Measurements from ENCODE around the gene GNG13.
"Not testable (repeated sequence)": the region's sequence is repeated elsewhere in the genome, so short reads cannot be mapped to it uniquely, and the experiment has no call there.

Gene GNG13

DNA sequence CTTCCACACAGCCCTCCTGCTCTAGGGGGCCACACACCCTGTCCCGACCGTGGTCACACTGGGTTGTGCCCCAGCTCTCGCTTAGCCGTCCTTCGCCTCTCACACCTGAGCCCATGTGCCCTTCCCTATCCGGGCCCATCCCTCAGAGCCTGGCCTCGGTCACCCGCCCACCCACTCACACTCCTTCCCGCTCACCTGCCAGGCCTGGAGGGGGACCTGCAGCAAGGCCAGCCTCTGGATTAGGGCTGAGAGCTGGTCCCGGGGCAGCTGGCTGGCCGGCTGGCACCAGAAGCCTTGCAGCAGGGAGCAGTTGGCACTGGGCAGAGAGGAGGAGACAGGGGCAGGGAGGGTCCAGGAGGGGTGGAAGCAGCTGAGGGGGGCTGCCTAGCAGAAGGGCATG, 22.1 kb downstream of the GNG13 start:
- no peak for DNase-seq (ENCODE audit: low read depth in 2 of 2)

DNA sequence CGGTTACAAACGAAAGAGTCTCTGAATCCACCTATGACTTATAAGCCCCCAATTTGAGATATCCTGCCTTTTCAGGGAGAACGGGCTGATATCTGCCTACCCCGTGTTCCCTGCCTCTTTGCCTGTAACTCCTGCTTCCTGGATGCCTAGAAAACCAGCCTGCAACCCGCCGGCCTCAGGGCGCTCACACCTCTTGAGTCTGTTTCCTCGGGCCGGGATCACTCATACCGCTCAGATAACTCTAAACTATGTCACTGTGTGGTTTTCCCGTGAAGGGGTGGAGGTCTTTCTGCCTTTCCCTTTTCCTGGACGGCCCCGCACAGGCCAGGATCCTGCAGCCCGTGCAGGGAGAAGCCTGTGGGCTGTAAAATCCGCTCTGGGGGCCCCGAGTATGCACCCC, 22.7 kb downstream of the GNG13 start:
- no peak for DNase-seq (ENCODE audit: low read depth in 2 of 2)

DNA sequence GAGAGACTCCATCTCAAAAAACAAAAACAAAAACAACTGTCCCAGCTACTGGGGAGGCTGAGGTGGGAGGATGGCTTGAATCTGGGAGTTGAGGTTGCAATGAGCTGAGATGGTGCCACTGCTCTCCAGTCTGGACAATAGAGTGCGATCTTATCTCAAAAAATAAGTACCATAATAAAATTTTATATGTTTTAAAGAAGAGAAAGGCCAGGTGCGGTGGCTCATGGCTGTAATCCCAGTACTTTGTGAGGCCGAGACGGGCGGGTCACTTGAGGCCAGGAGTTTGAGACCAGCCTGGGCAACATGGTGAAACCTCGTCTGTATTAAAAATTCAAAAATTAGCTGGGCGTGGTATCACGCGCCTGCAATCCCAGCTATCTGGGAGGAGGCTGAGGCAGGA, 23.7 kb downstream of the GNG13 start:
- no peak for DNase-seq (ENCODE audit: low read depth in 2 of 2)

DNA sequence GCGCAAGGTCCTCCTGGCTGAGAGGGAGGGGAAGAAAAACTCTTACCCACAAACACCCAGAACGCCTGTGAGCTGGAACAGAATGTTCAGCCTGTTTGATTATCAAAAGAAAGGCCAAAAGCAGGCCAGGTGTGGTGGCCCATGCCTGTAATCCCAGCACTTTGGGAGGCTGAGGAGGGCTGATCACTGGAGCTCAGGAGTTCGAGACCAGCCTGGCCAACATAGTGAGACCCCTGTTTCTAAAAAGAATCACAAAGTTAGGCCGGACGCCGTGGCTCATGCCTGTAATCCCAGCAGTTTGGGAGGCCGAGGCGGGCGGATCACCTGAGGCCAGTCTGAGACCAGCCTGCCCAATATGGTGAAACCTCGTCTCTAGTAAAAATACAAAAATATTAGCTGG, 24.2 kb downstream of the GNG13 start:
- not testable (repeated sequence) for DNase-seq (ENCODE audit: low read depth in 2 of 2)

DNA sequence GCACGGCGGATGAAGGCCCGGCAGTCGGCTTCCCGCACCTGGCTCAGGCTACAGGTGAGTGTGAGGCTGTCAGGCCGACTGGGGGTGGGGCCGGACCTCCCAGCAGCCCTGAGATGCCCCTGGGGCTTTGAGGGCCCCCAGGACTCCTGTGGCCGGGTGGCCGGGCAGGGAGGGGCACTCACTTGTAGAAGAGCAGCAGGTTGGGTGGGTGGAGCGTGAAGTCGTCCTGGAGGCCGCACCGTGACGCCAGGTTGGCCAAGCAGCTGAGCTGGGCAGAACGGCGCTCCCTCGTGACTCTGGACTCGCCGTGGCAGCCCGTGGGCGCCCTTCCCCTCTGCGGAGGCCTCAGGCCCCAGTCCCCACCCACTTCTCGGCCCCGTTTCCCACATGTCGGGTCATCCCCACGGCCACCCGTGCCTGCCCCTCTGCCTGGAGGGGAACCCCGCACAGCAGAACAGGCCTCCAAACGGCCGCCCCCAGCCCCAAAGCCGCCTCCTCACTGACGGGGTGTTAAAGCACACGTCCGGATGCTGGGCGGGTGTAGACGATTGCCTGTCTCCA, 25.2 kb downstream of the GNG13 start:
- DNase-seq (ENCODE audit: low read depth in 2 of 2), result no peak

DNA sequence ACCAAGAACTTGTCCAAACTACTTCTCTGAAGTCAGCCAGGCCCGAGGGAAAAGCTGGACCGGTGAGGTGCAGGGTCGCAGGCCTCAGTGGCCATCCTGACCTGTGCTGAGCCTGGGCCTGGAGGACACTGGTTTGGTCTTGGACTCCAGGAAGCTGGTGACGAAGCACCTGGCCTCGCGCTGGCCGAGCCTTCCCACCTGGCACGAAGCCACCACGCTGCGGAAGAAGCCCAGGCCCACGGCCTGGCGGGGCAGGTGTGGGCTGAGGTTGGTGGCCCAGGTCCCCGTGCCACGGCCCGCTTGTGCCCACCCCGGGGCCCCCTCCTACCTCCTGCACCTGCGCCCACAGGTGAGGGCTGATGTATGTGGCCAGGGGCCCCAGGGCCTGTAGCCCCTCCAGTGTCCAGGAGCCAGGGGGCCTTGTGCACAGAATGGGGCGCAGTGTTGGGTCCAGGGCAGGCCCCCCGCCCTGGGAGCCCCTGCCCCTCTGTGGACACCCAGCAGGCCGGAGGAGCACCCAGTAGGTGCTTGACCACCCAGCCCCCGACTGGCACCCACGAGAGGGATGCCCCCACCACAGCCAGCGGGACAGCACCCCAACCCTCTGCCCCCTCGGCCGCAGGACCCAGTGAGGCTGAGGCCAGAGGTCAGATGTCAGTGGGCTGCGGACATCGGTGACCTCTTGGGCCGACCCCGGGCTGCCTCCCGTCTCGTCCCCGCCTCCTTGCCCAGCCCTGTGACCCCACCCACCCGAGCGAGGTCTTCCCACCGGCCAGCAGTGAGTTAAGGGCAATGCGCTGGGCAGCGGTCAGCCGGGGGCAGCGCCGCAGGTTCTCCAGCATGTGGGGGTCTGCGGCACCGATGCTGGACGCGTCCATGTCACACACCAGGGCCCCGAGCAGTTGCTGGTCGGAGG, 26.2 kb downstream of the GNG13 start:
- DNase-seq (ENCODE audit: low read depth in 2 of 2), result no peak

DNA sequence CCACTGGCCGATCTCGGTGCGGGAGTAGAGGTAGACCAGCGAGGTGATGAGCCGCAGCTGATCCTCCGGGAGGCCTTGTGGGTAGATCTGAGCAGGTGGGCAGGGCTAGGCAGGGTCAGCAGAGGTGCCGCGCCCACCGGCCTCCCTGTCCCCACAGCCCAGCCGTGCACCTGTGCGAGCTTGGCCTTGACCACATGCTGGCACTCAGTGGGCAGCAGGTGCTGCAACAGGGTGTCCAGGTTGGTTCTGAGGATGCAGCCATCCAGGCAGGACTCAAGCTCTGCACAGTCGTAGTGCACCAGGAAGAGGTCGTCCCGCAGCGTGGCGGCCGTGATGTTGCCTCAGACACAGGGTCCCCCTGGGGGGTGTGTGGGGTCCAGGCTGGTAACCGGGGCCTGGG, 27.6 kb downstream of the GNG13 start:
- no peak for DNase-seq (ENCODE audit: low read depth in 2 of 2)

DNA sequence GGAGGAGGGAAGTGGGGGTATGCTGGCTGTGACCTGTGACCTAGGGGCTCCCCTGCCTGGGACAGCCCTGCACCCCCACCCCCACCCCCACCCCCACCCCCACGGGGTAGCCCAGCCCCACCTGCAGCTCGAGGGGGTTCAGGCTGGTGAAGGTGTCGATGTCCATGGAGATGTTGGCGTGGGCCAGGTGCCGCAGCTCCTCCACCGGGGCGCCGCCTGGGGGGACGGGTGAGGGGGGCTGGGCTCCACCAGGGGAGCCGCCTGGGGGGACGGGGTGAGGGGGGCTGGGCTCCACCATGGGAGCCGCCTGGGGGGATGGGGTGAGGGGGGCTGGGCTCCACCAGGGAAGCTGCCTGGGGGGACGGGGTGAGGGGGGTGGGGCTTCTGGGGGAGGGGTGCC, 30.1 kb downstream of the GNG13 start:
- no peak for DNase-seq (ENCODE audit: low read depth in 2 of 2)

DNA sequence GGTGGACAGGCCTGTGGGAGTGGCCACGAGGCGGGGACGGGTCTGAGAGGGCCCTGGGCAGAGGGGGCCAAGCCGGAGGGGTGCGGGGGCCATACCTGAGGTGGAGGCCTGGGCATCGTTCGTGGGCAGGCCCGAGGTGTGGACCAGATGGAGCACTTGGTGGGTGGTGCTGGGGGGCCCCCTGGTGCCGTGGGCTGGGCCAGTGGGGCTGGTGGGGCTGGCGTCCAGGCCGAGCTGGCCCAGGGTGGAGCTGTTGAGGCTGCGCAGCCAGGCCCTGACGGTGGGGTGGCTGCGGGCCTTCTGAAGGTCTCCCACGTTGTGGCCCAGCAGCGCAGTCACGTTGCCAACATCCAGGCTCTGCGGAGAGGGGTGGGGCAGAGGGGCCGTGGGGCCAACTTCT, 30.6 kb downstream of the GNG13 start:
- DNase-seq (ENCODE audit: low read depth in 2 of 2), result no peak

DNA sequence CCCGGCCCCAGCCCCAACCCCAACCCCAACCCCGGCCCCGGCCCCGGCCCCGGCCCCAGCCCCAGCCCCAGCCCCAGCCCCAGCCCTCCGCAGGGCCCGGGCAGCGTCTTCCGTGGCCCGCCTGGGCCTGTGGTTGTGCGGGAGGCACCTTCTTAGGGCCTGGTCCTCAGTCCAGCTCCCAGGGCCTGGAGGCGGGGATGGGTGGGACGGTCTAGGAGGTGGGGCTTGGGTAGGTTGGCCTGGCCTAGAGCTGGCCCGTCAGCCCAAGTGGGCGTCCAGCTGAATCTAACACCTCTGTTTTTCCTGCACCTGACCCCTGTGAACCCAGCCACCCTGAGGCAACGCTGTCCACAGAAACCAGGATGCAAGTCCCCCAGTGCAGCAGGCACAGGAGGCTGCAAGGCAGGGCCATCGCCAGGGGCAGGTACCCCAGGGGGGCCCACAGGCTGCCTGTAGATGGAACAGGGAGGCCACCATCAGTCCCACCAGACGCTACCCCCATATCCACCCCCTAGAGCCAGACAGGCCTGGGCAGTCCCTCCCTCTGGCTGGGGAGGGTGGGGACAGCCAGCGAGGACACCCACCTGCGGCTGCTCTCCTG, 31.2 kb downstream of the GNG13 start:
- no peak for DNase-seq (ENCODE audit: low read depth in 2 of 2)

DNA sequence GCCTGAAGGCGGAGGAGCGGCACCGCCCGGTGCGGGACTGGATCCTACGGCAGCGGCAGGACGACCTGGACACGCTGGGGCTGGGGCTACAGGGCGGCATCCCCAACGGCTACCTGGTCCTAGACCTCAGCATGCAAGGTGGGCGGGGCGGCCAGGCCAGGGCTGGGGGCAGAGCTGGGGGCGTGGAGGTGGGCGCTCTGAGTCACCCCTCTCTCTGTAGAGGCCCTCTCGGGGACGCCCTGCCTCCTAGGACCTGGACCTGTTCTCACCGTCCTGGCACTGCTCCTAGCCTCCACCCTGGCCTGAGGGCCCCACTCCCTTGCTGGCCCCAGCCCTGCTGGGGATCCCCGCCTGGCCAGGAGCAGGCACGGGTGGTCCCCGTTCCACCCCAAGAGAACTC, 32.1 kb downstream of the GNG13 start:
- no peak for DNase-seq (ENCODE audit: low read depth in 2 of 2)

DNA sequence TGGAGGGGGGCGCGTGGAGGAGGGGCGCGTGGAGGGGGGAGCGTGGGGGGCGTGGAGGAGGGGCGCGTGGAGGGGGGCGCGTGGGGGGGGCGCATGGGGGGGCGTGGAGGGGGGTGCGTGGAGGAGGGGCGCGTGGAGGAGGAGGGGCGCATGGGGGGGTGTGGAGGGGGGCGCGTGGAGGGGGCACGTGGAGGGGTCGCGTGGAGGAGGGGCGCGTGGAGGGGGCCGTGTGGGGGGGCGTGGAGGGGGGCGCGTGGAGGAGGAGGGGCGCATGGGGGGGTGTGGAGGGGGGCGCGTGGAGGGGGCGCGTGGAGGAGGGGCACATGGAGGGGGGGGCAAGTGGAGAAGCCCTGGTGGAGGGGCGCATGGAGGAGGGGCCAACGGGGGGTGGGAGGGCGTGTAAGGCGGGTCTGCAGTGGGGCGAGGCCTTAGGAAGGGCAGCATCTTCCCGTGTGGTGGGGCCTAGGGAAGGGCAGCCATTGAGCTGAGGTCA, 32.7 kb downstream of the GNG13 start:
- no peak for DNase-seq (ENCODE audit: low read depth in 2 of 2)

DNA sequence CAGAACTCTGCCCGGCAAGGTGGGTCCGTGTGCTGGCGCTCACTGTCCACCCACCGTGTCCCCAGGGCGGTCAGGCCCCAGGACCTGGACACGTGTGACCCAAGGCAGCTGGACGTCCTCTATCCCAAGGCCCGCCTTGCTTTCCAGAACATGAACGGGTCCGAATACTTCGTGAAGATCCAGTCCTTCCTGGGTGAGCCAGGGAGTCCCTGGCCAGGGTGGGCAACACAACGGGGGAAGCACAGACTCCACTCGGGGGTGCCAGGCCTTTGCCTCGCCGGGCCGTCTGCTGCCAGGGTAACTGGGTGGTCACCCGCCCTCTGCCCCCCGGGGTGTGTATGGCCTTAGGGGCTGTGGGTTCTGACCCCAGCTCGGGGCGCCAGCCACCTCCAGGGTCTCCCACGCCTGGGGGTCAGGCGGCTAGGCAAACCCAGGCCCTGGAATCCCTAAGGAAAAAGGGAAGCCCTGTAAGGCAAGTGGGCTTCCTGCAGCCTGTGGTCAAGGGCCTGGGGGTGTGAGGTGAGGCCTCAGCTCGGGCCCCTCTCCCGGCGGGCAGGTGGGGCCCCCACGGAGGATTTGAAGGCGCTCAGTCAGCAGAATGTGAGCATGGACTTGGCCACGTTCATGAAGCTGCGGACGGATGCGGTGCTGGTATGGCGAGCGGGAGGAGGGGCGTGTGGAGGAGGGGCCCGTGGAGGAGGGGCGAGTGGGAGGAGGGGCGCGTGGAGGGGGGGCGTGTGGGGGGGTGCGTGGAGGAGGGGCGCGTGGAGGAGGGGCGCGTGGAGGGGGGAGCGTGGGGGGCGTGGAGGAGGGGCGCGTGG, 33.5 kb downstream of the GNG13 start:
- DNase-seq (ENCODE audit: low read depth in 2 of 2), result no peak

DNA sequence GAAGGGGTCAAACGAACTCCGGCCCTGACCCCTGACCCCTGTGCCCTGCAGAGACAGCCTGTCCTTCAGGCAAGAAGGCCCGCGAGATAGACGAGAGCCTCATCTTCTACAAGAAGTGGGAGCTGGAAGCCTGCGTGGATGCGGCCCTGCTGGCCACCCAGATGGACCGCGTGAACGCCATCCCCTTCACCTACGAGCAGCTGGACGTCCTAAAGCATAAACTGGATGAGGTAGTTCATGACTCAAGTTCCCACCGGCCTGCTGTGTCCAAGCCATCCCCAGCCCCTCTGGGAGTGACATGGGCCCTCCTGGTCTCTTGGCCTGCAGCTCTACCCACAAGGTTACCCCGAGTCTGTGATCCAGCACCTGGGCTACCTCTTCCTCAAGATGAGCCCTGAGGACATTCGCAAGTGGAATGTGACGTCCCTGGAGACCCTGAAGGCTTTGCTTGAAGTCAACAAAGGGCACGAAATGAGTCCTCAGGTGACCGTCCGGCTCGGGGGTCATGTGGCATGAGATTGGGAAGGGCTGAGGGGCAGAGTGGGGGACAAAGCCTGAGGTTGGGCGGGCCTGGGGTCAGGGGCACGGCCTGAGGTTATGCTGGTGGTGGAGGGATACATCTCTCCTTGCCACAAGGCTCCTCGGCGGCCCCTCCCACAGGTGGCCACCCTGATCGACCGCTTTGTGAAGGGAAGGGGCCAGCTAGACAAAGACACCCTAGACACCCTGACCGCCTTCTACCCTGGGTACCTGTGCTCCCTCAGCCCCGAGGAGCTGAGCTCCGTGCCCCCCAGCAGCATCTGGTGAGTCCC, 34.3 kb downstream of the GNG13 start:
- no peak for DNase-seq (ENCODE audit: low read depth in 2 of 2)

DNA sequence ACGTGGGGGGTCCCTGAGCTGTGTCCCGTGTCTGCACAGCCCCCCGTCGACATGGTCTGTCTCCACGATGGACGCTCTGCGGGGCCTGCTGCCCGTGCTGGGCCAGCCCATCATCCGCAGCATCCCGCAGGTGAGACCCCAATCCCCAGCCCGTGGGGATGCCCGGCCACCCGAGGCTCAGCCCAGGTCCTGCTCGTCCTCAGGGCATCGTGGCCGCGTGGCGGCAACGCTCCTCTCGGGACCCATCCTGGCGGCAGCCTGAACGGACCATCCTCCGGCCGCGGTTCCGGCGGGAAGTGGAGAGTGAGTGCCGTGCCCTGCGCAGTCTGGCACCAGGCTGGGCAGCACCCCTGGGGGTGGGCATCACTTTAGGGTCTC, 35.1 kb downstream of the GNG13 start:
- DNase-seq (ENCODE audit: low read depth in 2 of 2), result no peak

DNA sequence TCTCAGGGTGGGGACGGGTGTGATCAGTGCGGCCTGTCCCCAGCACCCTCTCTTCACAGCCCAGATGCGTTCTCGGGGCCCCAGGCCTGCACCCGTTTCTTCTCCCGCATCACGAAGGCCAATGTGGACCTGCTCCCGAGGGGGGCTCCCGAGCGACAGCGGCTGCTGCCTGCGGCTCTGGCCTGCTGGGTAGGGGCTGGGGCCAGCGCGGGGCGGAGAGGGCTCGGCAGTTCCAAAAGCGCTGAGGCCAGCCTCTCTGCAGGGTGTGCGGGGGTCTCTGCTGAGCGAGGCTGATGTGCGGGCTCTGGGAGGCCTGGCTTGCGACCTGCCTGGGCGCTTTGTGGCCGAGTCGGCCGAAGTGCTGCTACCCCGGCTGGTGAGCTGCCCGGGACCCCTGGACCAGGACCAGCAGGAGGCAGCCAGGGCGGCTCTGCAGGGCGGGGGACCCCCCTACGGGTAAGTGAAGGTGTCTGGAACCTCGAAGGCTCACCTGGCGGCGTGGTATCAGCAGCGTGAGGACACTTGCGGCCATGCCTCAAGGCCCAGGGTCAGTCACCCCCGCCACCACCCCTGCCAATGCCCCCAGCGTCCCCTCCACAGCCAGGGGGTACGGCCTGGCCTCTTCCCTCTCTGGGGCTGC, 35.6 kb downstream of the GNG13 start:
- no peak for DNase-seq (ENCODE audit: low read depth in 2 of 2)

DNA sequence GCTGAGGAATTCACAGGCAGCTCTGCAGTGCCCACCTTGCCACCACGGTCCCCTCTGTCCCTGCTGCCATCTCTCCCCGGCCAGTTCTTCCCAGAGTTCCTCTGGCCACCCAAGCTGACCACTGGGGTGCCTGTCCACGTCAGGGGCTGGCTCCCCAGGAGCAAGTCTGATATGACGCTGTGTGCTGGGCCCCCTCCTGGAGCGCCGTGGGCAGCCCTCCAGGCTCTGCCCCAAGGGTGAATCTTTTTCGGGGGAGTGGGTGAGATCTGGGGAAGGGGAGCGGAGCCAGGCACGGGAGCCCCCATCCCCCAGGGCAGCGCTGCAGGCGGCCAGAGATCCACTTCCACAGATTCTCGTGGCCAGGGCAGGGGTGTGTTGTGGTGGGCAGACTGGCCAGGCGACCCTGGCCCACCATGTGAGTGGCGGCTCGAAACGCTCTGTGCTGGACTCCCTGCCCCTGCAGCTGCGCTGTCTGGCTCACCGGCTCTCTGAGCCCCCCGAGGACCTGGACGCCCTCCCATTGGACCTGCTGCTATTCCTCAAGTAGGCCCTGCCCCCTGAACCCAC, 36.3 kb downstream of the GNG13 start:
- DNase-seq (ENCODE audit: low read depth in 2 of 2), result no peak

DNA sequence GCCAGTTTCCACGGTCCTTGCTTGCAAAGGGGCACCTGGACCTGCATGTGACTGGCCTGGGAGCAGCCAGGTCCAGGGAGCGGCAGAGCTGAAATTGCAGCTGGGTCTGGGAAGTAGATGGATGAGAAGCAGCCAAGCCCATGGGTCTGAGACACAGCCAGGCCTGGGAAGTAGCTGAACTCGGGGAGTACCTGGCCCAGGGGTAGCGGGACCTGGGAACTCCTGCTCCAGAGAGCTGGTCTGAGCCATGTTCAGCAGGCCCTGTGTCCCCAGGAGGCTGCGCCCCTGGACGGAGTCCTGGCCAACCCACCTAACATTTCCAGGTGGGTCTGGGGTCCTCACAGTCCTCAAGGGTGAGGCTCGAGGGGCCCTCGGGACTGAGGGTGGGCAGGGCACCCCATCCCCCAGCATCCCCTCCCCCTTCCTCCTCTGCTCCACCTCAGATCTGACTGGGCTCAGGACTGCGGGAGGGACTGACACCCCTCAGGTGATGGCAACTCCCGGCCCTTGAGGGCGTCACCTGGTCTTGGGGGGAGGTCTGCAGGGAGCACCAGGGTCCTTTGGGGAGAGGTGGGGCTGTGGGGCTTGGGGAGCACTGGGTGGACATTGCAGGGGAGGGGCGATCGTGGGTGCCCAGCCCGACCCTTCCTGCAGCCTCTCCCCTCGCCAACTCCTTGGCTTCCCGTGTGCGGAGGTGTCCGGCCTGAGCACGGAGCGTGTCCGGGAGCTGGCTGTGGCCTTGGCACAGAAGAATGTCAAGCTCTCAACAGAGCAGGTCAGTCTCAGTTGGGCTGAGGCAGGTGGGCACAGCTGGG, 37.0 kb downstream of the GNG13 start:
- no peak for DNase-seq (ENCODE audit: low read depth in 2 of 2)

DNA sequence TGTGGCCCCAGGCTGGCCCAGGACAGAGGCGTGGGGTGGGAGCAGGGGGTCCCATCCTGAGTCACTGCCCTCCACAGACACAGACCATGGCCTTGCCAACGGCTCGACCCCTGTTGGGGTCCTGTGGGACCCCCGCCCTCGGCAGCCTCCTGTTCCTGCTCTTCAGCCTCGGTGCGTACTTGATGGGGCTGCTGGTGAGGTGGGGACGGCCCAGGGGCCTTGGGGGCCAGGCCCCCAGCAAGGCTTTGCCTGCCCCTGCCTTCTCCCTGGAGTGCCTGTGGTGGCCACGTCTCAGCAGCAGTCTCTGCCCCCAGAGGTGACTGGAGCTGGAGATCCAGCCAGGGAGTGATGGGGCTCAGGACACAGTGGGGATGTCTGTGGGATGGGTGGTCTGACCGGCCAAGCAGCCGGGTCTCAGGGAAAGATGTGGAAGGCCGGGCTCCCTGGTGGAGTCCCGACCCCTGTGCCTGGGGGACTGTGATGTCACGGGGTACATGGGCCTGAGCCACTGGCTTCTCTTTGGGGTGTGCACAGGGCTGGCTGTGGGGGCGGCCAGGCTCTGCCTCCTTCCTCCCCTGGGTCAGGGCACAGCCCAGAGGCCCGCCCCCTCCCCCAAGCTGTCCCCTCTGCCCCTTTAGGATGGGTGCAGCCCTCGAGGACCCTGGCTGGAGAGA, 37.8 kb downstream of the GNG13 start:
- no peak for DNase-seq (ENCODE audit: low read depth in 2 of 2)
